Suprapubic skin (tissue), 4 donors: ENCODE data around the gene ZAR1.

Source experiments
- CTCF ChIP-seq, 2 donors: fragments of 200-600 bp in 1 of 2; fragments of 450-650 bp in 1 of 2; sonication (generic) in 1 of 2; IDR thresholded peaks; one replicate each; pipeline ENCODE4 v1.5.1; 2016 to 2019; ENCODE audit warnings: antibody characterized with exemption in 2 of 2, mild to moderate bottlenecking in 1 of 2, moderate library complexity in 1 of 2
- EP300 ChIP-seq: sonication (generic); formaldehyde crosslinking; IDR thresholded peaks from one replicate; pipeline ENCODE4 v1.6.1; 2017; ENCODE audit warnings: antibody characterized with exemption
- POLR2AphosphoS5 ChIP-seq, 3 donors: sonication (generic); formaldehyde crosslinking; IDR thresholded peaks; one replicate each; pipeline ENCODE4 v1.6.1; 2017; ENCODE audit warnings: antibody characterized with exemption in 3 of 3

- TF ChIP-seq CTCF (IDR thresholded peaks at IDR 0.05), result no peak
- no peak for TF ChIP-seq POLR2AphosphoS5 (IDR thresholded peaks at IDR 0.05)
- no peak for TF ChIP-seq EP300
These were observed 13.4 kb downstream of the ZAR1 start for GRCh38 chr4:48503233-48504025.
